H1 (cell line): ENCODE data around the gene PTEN. TPM values are rescaled to one million over a fixed set of nuclear protein-coding genes. Genes with fewer than 3 reads are reported as not detected.

Source experiments
- CTCF ChIP-seq, 3 experiments: IDR thresholded peaks; 1 replicate in 2 of 3; 2 replicates in 1 of 3; pipeline versions ENCODE4 v1.5.1 to v1.6.1; 2011; ENCODE audit warnings: low read length in 3 of 3, mild to moderate bottlenecking in 3 of 3, inconsistent platforms in 2 of 3, low read depth in 1 of 3, moderate library complexity in 1 of 3; ENCODE audit not compliant: insufficient read depth in 1 of 3; ENCODE audit errors: control extremely low read depth in 1 of 3
- KDM1A ChIP-seq: fragments of 200-600, 300-600 bp; sonication (generic); IDR thresholded peaks from 2 replicates; pipeline ENCODE4 v1.7.1; 2016; ENCODE audit warnings: mild to moderate bottlenecking, low read length, borderline replicate concordance
- PHF8 ChIP-seq: fragments of 200-600 bp; sonication (generic); conservative IDR thresholded peaks from 2 replicates; pipeline ENCODE4 v1.7.1; 2012; ENCODE audit warnings: low read depth, mild to moderate bottlenecking, inconsistent platforms, low read length, moderate library complexity
- polyA plus RNA-seq, 7 experiments: library from polyadenylated mRNA; depleted of rRNA in 3 of 7; stranded (reverse) in 5 of 7; unstranded in 2 of 7; fragments of >200 nt in 5 of 7; fragments of 200-250 nt in 2 of 7; gene quantifications; 1 replicate in 5 of 7; 2 replicates in 1 of 7; 4 replicates in 1 of 7; pipeline versions ENCODE4 v1.2.1 to v1.2.3, GENCODE V29; 2011 to 2013; ENCODE audit warnings: missing spikeins in 2 of 7, mixed read lengths in 2 of 7
- total RNA-seq: library from RNA; stranded (reverse); fragmentation: NEBNext Ultra II Directional; extraction: Animal tissue kit (Norgen Biotek cat#: 25700); gene quantifications from 2 replicates; pipeline ENCODE4 v1.2.1, GENCODE V29; 2021

The PTEN gene
- total and polyA plus RNA-seq, 2 of the 8 experiments (the other 6 are each of a cell fraction or from before 2014, with no cell fraction given): 6.3 to 48.7 TPM

GRCh38 chr10:87935290-87936141 is 72.1 kb downstream of the PTEN start (continued):
- TF ChIP-seq PHF8 (no peak), CTCF (IDR thresholded peaks at IDR 0.05; ENCODE audit: control extremely low read depth in 1 of 3, insufficient read depth in 1 of 3, low read depth in 1 of 3, low read length in 3 of 3) (no peak), KDM1A (no peak)
